GM18873 (cell line): ENCODE data around the gene S100A7.
"Not testable (repeated sequence)": the region's sequence is repeated elsewhere in the genome, so short reads cannot be mapped to it uniquely, and the experiment has no call there.

Source experiments
- ATAC-seq: cut with Tn5 transposase; IDR thresholded peaks from one replicate; pipeline ENCODE4 v1.9.1; 2021; ENCODE audit warnings: mild to moderate bottlenecking, moderate library complexity, moderate number of reproducible peaks; ENCODE audit not compliant: unreplicated experiment, low FRiP score

The S100A7 gene

DNA sequence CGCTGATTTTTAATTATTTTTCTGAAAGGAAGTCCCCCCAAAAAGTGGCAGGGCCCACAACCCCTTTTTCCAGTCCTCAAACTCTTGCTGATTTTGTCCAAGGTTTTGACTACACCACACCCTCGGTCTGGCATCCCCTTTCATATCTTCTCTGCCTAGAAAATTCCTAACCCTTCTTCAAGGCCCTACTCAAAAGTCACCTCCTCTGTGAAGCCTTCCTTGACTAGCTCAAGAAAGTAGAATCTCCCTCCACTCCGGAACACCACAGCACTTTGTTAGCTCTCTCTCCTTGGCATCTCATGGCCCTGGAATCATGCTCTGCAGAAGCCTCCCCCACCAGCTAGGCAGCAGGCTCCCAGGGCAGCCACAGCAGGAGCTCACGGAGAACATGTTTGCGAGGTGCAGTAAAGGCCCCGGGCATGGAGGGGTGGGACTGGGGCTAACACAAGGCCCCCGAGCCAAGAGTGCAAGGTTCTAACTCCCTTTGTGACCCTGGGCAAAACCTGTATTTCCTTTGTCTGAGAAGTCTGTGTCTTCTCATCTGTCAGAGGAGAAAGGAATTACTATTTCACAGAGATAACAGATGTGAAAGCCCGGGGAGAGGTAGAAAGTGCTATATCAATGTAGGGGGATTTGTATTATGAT, 17.7 kb upstream of the S100A7 start:
- no peak for ATAC-seq

DNA sequence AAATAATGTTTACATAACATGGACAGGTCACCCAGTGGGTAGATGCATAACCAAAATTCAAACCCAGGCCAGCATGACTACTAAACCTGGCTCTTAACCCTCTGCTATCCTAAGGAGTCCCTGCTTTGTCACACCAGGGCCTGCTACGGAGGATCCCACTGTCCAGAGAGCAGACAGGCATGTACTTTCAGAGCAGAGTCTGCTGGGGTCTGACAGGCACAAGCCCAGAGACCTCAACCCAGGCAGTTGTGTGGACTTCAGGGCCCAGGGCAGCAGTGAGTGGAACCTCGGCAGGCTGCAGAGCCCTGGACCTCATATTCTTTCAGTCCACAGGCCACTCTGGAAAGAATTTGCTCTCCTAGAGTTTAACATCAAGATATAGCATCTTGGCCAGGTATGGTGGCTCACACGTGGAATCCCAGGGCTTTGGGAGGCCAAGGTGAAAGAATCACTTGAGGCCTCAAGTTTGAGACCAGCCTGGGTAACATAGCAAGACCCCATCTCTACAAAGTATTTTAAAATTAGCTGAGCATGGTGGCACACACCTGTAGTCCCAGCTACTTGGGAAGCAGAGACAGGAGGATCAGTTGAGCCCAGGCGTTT, 16.1 kb upstream of the S100A7 start:
- ATAC-seq = no peak

DNA sequence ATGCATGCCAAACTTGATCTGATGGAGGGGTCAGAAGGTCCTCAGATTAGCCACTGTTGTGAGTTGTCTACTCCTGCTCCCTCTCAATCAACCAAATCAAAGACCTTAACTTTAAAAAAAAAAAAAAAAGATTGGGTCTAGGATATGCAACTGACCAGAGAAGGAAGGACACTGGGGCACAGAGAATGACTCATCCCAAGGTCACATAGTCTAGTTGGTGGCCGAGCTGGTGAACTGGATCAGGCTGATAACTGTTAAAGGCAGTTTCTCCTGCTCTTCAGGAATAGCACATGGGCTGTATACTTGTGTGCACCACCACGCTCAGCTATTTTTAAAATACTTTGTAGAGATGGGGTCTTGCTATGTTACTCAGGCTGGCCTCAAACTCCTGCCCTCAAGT, 14.8 kb upstream of the S100A7 start:
- ATAC-seq = no peak

DNA sequence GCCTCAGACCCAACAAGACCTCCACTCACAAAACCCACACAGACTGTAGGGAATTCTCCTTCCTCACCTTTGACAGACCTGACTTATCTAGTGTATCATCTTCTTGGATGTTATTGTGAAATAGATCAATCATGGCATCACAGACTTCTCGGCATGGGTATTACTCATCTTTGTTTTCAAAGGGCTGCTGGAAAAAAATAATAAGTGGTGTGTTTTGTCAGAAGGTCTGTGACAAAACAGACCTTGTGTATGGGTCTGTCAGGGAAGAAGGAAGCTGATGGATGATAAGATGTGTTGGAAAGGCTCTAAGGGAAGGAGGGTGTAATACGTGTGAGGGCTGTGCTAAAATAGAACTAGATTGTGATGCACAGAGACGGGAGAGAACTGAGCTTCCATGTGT, 13.9 kb upstream of the S100A7 start:
- ATAC-seq = no peak

DNA sequence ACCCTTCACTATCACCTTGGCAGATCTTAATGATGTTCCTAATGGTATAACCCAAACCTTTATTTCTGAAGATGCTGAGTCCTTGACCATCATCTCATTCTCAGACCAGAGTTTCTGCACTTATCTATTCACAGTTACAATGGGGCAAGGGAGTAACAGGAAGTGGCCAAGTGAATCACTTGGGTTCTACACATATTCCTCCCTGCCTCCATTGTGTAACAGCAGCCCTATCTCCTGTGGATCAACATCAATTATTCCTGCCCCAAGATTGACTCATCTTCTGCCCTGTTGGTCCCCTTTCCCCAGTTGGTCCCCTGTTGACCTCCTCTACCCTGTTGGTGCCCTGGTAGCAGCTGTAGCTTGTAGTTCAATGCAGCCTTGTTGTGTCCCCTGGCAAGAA, 10.3 kb upstream of the S100A7 start:
- no peak for ATAC-seq

DNA sequence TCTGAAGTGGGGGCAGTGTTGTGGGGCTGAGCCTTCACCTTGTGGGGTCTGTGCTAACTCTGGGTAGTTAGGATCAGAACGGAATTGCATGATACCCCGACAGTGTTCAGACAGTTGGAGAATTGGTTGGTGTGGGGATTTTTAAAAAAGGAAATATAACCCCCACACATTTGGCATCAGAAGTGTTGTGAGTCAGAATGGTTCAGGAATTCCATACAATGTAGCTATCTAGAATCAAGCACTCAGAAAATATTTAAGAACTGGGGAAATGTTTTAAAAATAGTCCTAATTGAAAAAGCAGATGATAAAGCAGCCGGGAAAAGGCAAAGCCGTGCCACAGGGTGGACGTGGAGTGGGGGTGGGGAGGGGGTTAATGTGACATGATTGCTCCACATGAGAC, 6.5 kb upstream of the S100A7 start:
- no peak for ATAC-seq

DNA sequence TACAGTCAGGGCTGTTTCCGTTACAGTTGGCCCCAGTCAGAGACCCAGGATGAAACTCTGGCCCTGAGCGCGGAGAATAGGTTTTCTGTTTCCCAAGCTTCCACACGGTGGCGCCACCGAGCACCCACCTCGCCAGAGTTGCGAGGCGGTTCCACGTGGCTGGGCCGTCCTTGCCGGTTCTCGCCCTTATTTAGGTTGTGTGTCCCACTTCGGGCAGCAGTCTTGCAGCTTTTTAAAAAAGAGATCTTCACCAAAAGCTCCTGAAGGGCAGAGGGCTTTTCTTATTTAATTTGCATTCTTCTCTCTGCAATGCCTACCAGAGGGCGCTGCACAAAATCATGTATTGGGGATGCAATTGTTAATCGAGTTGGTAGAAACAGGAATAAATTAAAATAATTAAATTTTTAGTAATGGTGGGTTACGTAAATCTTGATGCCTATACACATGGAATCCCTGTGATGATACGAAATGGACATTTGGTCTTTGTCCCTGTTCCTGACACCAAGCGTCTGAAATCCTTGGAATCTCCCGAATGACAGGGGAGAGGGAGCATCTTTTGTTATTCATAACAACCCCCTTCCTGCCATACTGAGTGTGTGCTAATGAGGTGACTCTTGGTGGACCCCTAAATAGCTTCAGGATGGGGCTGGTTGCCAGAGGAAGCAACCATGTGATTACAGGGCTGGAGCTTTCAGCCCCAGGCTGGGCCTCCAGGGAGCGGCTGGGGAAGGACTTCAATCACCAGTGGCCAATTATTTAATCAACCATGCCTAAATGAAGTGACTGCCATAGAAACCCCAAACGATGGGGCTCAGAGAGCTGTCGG, 5.6 kb upstream of the S100A7 start:
- no peak for ATAC-seq

DNA sequence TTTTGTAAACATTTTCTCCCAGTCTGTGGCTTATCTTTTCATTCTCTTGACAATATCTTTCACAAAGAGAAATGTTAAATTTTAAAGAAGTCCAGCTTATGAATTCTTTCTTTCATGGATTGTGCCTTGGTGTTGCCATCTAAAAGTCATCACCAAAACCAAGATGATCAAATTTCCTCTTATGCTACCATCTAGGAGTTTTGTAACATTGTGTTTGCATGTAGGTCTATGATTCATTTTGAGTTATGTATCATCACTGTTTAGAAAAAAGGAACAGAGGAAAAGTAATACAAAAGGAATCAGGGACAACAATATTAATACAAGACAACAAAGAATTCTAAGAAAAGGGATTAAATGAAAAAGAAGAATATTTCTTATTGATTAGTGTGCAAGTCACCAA, 2.3 kb upstream of the S100A7 start:
- not testable (repeated sequence) for ATAC-seq

DNA sequence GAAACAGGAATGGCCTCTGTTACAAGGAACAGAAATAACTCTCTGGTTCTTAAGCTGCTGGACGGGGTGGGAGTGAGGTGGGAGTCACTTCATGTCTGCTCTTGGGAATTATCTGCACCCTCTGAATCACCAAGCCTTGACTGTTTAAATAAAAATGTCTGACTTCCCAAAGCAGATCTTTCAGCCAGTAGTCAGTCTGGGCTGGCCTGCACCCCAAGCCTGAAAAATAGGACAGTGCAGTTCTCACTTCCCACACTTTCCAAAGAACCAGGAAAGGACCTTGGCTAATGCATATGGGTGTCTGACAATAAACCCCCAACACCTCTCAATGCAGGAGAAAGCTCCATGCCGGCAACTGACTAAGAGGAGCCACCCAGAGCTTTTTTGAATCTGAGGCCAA, 796 bp downstream of the S100A7 start:
- ATAC-seq = no peak

DNA sequence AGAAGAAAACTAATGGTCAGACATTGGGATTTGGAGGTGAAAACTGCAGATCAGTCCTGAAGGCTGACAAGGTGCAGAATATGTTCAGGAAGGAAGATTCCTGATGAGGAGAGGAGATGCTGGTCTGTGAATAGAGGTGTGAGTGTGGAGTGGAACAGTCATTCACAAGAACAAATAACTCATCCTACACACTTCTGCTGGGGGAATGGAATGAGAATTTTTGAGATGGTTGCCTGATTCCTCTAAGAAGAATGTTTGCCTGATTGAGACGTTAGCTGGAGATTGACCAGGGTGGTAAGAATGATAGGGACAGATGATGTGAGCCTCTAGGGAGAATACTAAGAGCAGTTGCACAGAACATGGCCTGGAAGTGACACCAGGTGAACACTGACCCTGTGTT, 4.1 kb downstream of the S100A7 start:
- ATAC-seq = no peak

DNA sequence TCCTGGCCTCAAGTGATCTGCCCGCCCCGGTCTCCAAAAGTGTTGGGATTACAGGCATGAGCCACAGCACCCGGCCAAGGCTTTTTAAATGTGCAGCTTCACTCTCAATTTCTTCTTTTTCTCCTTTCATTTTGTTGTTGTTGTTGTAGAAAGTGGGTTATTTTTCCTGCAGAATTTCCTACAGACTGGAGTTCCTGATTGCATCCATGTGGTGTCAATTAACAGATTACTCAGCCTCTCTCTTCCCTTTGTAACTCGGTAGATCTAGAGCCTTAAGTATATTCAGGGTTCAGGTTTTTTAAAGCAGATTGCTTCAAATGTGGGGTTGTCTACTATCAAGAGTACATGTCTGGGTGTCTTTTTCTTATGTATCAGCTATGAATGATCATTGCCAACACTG, 11.6 kb downstream of the S100A7 start:
- not testable (repeated sequence) for ATAC-seq

DNA sequence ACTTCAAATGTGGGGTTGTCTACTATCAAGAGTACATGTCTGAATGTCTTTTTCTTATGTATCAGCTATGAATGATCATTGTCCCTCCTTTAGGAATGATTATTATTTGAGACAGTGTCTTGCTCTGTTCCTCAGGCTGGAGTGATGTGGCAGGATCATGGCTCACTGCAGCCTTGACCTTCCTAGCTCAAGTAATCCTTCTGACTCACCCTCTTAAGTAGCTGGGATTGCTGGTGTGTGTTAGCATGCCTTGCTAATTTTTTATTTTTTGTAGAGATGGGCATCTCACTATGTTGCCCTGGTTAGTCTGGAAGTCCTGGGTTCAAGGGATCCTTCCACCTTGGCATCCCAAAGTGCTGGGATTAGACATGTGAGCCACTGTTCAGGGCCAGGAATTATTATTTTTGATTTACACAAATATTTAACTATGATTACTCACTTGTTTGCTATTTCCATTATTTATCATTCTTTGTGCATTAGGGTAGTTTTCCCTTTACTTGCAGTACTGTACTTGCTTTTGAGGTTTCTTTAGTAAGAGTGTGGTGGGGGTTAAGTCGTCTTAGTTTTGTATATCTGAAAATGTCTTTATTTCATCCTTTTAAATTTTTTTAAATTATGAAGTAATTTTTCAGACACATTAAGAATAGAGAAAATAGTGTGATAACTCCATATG, 12.8 kb downstream of the S100A7 start:
- ATAC-seq = no peak

DNA sequence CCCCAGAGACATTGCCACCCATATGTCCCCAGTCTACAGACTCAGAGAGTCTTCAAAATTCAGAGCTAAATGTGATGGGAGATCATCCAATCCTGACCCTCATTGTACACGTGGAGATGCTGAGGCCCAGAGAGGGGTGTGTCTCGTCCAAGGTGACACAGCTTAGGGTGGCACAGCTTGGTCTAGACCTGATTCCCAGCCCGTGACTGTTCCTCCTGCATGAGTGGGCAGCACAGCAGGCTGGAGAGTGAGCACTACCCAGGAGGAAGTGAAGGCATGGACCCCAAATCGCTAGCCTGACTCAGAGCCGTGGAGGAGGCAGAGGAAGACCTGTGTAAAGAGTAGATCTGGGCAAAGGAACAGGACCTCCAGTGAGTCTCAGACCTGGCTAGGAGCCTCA, 16.4 kb downstream of the S100A7 start:
- no peak for ATAC-seq

DNA sequence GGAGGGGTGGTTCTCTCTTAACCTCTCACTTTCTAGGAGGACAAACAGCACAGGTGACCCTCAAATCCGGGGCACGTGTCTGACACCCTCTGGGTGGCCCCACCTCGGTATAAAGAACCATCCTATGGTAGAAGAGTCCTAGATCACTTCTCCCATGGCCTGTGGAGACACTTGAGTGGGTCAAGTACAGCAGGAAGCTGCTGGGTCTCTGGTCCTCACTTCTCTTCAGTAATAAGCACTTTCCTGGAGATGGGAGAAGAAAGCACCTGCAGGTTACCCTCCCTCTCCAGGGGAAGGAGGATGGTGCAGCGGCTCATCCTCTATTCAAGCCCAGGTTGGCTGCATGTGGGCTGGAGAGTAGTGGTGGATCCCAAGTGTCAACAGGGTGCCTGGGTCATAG, 17.0 kb downstream of the S100A7 start:
- ATAC-seq = no peak

DNA sequence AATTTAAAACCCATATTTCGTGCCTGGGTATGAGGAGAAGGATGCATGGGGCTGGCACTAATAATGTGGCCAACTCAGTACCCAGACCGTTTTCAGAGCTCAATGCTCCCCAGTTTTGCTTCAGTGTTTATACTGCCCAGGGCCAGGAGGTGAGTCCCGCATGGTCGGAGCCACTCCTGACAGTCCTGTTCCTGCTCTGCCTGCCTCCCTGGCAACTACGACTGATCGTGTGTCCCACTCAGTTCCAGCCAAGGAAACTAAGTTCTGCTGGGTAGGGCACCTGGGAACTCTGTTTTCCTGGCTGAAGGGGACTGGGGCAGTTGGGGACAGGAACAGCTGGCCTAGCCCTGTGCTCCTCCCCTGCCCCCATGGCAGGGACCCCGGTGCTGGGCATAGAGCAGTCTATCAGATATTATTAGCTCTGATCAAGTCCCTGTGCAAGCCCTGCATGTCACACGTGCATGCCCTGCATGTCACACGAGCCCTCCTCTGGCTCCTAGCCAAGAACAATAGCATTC, 19.2 kb downstream of the S100A7 start:
- ATAC-seq = no peak

DNA sequence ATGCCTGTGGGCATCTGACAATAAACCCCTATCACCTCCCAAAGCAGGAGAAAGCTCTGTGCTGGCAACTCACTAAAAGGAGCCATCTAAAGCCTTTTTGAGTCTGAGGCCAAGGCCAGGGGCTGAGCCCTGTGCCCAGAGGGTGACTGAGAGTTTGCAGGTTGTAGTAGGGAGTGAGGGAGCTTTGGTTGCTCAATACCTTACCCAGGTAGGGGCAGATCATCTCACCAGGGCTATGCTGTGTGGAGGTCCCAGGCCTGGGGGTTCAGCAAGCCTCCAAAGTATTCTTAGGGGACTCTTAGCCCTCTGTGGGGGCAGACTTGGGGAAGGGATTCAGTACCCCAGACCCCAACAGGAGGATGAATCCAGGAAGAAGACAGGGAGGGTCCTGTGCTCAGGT, 21.2 kb downstream of the S100A7 start:
- no peak for ATAC-seq

DNA sequence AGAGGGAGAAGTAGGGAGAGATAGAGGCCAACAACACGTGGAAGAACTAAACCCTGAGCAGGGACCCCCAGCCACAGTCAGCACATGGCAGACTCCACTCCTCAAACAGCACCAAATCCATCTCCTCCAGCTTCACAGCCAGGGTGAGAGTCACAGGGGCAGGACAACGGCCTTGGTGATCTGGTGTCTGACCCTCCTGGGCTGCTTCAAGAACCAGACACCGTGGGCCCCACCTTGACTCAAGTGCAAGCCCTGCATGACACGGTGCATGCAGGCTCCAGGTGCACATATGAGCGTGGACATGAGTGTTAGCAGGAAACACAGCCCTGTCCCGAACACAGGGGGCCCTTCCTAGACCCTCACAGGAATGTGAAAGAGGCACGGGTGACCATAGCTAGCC, 21.9 kb downstream of the S100A7 start:
- no peak for ATAC-seq

DNA sequence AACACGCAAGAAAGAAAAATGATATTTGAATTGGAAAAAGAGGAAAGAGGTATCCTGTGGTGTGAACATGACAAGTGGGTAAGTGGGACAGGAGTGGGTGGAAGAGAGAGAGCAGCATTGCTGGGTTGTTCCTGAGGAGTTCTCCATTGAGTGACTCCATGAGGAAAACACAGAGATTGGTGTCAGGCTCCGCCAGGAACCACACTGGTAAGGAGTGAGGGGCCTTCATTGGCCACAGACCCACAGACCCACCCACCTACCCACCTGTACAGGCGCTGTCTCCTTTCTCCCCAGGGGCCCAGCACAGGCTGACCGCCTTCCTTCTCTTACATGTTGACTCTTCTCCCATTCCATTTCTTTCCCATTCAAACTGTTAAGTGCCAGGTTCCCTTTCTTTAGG, 23.2 kb downstream of the S100A7 start:
- ATAC-seq = no peak

DNA sequence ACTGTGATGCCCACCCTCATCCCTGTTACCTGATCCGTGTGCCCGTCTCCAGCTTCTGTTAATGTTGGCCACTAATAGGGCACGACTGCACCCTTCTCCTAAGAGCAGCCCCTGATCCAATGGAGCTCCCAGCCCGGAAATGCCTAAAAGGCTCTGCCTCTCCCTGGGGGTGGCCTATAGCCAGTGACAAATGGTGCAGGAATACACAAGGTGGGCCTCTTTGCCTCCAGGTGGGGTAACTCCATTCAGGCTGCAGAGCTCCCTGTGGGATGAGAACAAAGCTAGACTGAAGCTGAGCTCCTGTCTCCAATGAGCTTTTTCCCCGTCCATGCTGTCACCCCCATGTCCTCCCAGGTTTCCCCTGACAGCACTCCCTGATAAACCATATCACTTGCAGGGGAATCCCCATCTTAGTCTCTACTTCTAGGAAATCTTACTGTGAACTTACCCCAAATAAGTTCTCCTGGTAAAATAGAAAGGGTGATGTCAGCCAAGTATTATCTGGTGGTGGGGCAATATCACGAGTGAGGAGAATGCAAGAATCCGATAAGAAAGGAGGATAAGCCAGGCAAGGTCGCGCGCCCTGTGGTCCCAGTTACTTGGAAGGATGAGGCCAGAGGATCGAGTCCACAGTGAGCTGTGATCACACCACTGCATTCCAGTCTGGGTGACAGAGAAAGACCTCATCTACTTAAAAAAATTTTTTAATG, 25.6 kb downstream of the S100A7 start:
- ATAC-seq = no peak

DNA sequence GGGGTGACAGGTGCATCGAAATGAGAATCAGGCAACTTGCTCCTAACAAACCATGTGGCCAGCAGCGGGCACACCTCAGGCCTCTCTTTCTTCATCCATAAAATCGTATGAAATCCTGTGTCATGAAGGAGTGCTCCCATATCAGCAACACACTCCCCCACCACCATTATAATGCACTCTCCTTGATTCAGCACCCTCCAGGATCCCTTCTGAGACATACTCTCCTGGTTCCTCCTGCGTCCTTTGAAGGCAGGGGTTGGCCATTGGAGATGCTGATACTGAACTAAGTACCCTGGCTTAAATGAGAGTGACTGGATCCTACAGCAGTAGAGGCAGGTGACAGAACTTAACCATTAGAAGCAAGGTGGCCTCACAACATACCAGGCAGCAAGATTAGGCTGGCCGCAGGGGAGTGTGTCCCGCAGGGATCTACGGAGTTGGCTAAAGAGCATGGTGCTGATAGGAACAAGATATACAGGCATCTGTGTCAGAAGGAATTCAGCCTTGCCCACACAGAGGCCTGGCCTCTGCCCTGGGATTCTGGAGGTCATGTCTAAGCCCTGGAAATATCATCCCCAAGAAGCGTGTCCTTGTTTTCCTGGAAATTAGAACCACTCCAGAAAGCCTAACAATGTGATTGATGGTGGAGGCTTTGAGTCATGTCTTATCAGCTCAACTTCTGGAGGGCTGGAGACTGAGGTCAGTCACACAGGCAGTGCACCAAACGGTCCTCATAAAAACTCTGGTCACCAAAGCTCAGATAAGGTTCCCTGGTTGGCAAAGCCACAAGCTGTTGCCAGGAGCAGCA, 27.4 kb downstream of the S100A7 start:
- ATAC-seq = no peak
